GM23338 (cell line): Measurements from ENCODE around the gene PTPRN2. TPM values are rescaled to one million over a fixed set of nuclear protein-coding genes. Genes with fewer than 3 reads are reported as not detected.

ENCODE experiments used
- ATAC-seq: fragments of 200-7000 bp; cut with Tn5 transposase; 3 replicates; pipeline ENCODE4 v1.9.1; 2020
- DNase-seq: peaks from one replicate; pipeline ENCODE4 v3.0.0-alpha.2; 2015; ENCODE audit warnings: low spot score
- H2AFZ ChIP-seq: fragments of 200-600 bp; sonication (generic); 2 replicates; pipeline ENCODE4 v1.8.0; 2016; ENCODE audit warnings: antibody characterized with exemption, mild to moderate bottlenecking, moderate library complexity
- H3F3A ChIP-seq: fragments of 200-600 bp; sonication (generic); replicated peaks from 2 replicates; pipeline ENCODE4 v1.8.0; 2017; ENCODE audit warnings: antibody characterized with exemption, mixed run types, low read depth
- H3K27ac ChIP-seq: fragments of 200-600 bp; sonication (generic); 2 replicates; pipeline ENCODE4 v1.6.1; 2016; ENCODE audit warnings: low read depth
- H3K27me3 ChIP-seq: fragments of 200-600 bp; sonication (generic); 2 replicates; pipeline ENCODE4 v1.8.0; 2016; ENCODE audit warnings: mild to moderate bottlenecking, mixed run types, moderate library complexity; ENCODE audit not compliant: insufficient read depth
- H3K36me3 ChIP-seq: fragments of 200-600 bp; sonication (generic); 2 replicates; pipeline ENCODE4 v1.8.0; 2016; ENCODE audit warnings: mild to moderate bottlenecking; ENCODE audit not compliant: insufficient read depth
- H3K4me1 ChIP-seq: fragments of 200-600 bp; sonication (generic); 2 replicates; pipeline ENCODE4 v1.8.0; 2016; ENCODE audit warnings: mild to moderate bottlenecking, moderate library complexity; ENCODE audit not compliant: insufficient read depth
- H3K4me2 ChIP-seq: fragments of 200-600 bp; sonication (generic); 2 replicates; pipeline ENCODE4 v1.7.1; 2017; ENCODE audit warnings: mixed run types
- H3K4me3 ChIP-seq: fragments of 200-600 bp; sonication (generic); 2 replicates; pipeline ENCODE4 v1.6.1; 2016; ENCODE audit warnings: mixed run types
- H3K79me2 ChIP-seq: fragments of 200-600 bp; sonication (generic); replicated peaks from 2 replicates; pipeline ENCODE4 v1.8.0; 2017; ENCODE audit warnings: mild to moderate bottlenecking; ENCODE audit not compliant: insufficient read depth
- H3K9me2 ChIP-seq: fragments of 200-600 bp; sonication (generic); 2 replicates; pipeline ENCODE4 v1.8.0; 2017; ENCODE audit not compliant: insufficient read depth
- H4K20me1 ChIP-seq: fragments of 200-600 bp; sonication (generic); replicated peaks from 2 replicates; pipeline ENCODE4 v1.8.0; 2017; ENCODE audit warnings: mild to moderate bottlenecking; ENCODE audit not compliant: insufficient read depth
- H3K27ac Mint-ChIP-seq: 2 replicates; pipeline ENCODE4 v1.8.0; 2020; ENCODE audit warnings: inconsistent platforms, mild to moderate bottlenecking, moderate library complexity, mixed read lengths
- H3K27me3 Mint-ChIP-seq: 3 replicates; pipeline ENCODE4 v1.8.0; 2022; ENCODE audit warnings: low read depth, mild to moderate bottlenecking, moderate library complexity, mixed read lengths, inconsistent platforms; ENCODE audit not compliant: insufficient read depth, poor library complexity
- H3K36me3 Mint-ChIP-seq: 3 replicates; pipeline ENCODE4 v1.8.0; 2021; ENCODE audit warnings: low read depth, mild to moderate bottlenecking, inconsistent platforms, moderate library complexity, mixed read lengths
- H3K4me1 Mint-ChIP-seq: 3 replicates; pipeline ENCODE4 v1.8.0; 2020; ENCODE audit warnings: mild to moderate bottlenecking, inconsistent platforms, mixed read lengths
- H3K4me3 Mint-ChIP-seq: 3 replicates; pipeline ENCODE4 v1.8.0; 2021; ENCODE audit warnings: moderate library complexity, mild to moderate bottlenecking, inconsistent platforms, mixed read lengths
- H3K9me3 Mint-ChIP-seq: 3 replicates; pipeline ENCODE4 v1.8.0; 2020; ENCODE audit warnings: moderate library complexity, mild to moderate bottlenecking, inconsistent platforms, mixed read lengths
- CREB1 ChIP-seq: fragments of 250-450 bp; sonication (Bioruptor Pico); IDR thresholded peaks from 2 replicates; pipeline ENCODE4 v1.5.0; 2020; ENCODE audit warnings: low read depth, mild to moderate bottlenecking, moderate library complexity
- EZH2 ChIP-seq: fragments of 200-600 bp; sonication (generic); IDR thresholded peaks from one replicate; pipeline ENCODE4 v1.8.0; 2017; ENCODE audit warnings: antibody characterized with exemption, mild to moderate bottlenecking, low read depth; ENCODE audit not compliant: unreplicated experiment
- EZH2phosphoT487 ChIP-seq: fragments of 200-600 bp; sonication (generic); IDR thresholded peaks from one replicate; pipeline ENCODE4 v1.8.1; 2018; ENCODE audit warnings: antibody characterized with exemption; ENCODE audit not compliant: unreplicated experiment
- JUNB ChIP-seq: IDR thresholded peaks from one replicate; pipeline ENCODE4 v1.6.1; 2016; ENCODE audit warnings: antibody characterized with exemption; ENCODE audit not compliant: unreplicated experiment
- POLR2AphosphoS5 ChIP-seq: IDR thresholded peaks from 2 replicates; pipeline ENCODE4 v1.6.1; 2016; ENCODE audit warnings: antibody characterized with exemption, low read depth
- STAT1 ChIP-seq: IDR thresholded peaks from one replicate; pipeline ENCODE4 v1.6.1; 2016; ENCODE audit warnings: antibody characterized with exemption; ENCODE audit not compliant: unreplicated experiment
- ZNF114 ChIP-seq: fragments of 250-450 bp; sonication (Bioruptor Pico); IDR thresholded peaks from 2 replicates; pipeline ENCODE4 v1.5.0; 2020; ENCODE audit warnings: mild to moderate bottlenecking, moderate library complexity
- ZNF331 ChIP-seq: fragments of 250-450 bp; sonication (Bioruptor Pico); IDR thresholded peaks from 2 replicates; pipeline ENCODE4 v1.5.0; 2020; ENCODE audit warnings: low read depth, mild to moderate bottlenecking, moderate library complexity
- polyA plus RNA-seq: library from polyadenylated mRNA; unstranded; fragments of >200 nt; fragmentation: Nextera tagmentation; extraction: Ambion mirVana; gene quantifications from 2 replicates; pipeline ENCODE4 v1.2.1, GENCODE V29; 2016
- total RNA-seq: library from RNA; depleted of rRNA; stranded (reverse); fragments of >200 nt; shearing (Covaris generic); gene quantifications from 2 replicates; pipeline ENCODE4 v1.2.3, GENCODE V29; 2014
- TF ChIP-seq, protein P1 (sequence below), 2 experiments: fragments of 200-600 bp in 1 of 2; sonication (generic) in 1 of 2; conservative IDR thresholded peaks; 2 replicates each; pipeline versions ENCODE4 v1.5.1 to v1.6.1; 2016 to 2017; ENCODE audit warnings: antibody characterized with exemption in 2 of 2, low read depth in 2 of 2, mild to moderate bottlenecking in 2 of 2, moderate library complexity in 1 of 2
- TF ChIP-seq, protein P2 (sequence below): IDR thresholded peaks from one replicate; pipeline ENCODE4 v1.6.1; 2018; ENCODE audit warnings: antibody characterized with exemption; ENCODE audit not compliant: unreplicated experiment
- TF ChIP-seq, protein P3 (sequence below): IDR thresholded peaks from 2 replicates; pipeline ENCODE4 v1.6.1; 2016; ENCODE audit warnings: antibody characterized with exemption

The PTPRN2 gene
- total and polyA plus RNA-seq, 2 experiments from 2014 or later, result 0.87 to 4.0 TPM

DNA sequence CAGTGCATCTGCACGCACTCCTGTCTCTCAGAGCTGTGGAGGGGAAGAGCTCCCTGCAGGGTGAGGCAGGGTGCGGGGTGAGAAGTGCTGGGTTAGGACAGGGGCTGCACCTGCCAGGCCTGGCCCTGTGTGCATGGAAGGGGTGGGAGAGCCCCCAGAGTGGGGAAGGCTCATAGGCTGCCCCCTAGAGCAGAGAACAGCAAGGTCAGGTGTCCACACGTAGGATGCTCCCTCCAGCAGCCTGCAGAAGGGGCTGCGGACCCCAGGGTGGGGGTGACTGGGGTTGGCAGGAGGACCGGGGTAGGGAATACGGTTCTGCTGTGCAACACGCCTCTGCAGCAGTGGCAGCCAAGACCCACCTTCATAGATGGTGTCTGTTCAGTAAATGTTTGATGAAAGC, 208.6 kb downstream of the PTPRN2 start (continued):
- TF ChIP-seq, protein P1, sequence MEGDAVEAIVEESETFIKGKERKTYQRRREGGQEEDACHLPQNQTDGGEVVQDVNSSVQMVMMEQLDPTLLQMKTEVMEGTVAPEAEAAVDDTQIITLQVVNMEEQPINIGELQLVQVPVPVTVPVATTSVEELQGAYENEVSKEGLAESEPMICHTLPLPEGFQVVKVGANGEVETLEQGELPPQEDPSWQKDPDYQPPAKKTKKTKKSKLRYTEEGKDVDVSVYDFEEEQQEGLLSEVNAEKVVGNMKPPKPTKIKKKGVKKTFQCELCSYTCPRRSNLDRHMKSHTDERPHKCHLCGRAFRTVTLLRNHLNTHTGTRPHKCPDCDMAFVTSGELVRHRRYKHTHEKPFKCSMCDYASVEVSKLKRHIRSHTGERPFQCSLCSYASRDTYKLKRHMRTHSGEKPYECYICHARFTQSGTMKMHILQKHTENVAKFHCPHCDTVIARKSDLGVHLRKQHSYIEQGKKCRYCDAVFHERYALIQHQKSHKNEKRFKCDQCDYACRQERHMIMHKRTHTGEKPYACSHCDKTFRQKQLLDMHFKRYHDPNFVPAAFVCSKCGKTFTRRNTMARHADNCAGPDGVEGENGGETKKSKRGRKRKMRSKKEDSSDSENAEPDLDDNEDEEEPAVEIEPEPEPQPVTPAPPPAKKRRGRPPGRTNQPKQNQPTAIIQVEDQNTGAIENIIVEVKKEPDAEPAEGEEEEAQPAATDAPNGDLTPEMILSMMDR (conservative IDR thresholded peaks at IDR 0.05; ENCODE audit: low read depth in 2 of 2), result no peak
- TF ChIP-seq, protein P2, sequence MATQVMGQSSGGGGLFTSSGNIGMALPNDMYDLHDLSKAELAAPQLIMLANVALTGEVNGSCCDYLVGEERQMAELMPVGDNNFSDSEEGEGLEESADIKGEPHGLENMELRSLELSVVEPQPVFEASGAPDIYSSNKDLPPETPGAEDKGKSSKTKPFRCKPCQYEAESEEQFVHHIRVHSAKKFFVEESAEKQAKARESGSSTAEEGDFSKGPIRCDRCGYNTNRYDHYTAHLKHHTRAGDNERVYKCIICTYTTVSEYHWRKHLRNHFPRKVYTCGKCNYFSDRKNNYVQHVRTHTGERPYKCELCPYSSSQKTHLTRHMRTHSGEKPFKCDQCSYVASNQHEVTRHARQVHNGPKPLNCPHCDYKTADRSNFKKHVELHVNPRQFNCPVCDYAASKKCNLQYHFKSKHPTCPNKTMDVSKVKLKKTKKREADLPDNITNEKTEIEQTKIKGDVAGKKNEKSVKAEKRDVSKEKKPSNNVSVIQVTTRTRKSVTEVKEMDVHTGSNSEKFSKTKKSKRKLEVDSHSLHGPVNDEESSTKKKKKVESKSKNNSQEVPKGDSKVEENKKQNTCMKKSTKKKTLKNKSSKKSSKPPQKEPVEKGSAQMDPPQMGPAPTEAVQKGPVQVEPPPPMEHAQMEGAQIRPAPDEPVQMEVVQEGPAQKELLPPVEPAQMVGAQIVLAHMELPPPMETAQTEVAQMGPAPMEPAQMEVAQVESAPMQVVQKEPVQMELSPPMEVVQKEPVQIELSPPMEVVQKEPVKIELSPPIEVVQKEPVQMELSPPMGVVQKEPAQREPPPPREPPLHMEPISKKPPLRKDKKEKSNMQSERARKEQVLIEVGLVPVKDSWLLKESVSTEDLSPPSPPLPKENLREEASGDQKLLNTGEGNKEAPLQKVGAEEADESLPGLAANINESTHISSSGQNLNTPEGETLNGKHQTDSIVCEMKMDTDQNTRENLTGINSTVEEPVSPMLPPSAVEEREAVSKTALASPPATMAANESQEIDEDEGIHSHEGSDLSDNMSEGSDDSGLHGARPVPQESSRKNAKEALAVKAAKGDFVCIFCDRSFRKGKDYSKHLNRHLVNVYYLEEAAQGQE, result no peak
- TF ChIP-seq, protein P3, sequence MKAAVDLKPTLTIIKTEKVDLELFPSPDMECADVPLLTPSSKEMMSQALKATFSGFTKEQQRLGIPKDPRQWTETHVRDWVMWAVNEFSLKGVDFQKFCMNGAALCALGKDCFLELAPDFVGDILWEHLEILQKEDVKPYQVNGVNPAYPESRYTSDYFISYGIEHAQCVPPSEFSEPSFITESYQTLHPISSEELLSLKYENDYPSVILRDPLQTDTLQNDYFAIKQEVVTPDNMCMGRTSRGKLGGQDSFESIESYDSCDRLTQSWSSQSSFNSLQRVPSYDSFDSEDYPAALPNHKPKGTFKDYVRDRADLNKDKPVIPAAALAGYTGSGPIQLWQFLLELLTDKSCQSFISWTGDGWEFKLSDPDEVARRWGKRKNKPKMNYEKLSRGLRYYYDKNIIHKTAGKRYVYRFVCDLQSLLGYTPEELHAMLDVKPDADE, result no peak
- TF ChIP-seq ZNF331 (CRISPR knock-in tag), result no peak
- no peak for TF ChIP-seq EZH2phosphoT487

DNA sequence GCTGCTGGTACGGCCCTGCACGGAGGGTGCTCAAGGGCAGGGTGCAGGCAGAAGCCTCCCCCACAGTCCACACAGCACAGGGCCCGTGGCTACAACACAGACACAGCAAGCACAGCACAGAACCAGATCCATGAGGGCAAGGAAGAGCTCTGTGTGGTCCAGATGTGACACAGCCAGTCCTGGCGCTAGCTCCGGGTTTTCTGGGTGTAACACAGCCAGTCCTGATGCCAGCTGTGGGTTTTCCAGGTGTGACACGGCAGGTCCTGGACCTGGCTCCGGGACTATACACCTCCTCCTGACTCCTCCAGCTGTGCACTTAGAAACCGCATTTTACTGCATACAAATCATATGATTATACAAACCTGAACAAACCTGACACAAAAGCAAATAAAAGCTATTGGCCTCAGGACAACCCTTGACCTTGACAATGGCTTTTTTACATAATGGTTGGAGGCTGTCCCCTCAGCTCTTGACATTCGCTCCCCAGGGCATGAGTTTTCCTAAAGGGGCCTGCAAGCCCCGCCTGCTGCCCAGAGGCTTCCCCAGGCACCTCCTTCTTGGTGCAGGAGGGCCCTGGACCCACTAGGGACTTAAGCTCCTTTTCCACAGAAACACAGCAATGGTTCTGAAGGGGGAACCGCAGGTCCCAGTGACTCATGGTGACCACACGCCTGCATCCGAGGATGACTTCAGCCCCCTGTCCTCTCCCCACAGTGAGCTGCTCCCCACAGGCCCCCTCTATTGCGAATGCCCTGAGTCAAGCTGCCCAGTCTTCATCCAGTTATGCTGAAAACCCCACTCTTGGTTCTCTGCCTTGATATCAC, 209.6 kb downstream of the PTPRN2 start:
- ATAC-seq (no peak), DNase-seq (no peak)
- Histone ChIP-seq H3K4me2 (no peak overlapping the region), H2AFZ (no peak overlapping the region), H3K4me3 (no peak overlapping the region), H3K27me3 (no peaks in the 10 kb centered on the region), H3K79me2 (no peaks in the 10 kb centered on the region), H3K4me1 (no peaks in the 10 kb centered on the region), H3F3A (no peaks in the 10 kb centered on the region), H4K20me1 (no peaks in the 10 kb centered on the region), H3K36me3 (no peaks in the 10 kb centered on the region), H3K9me2 (no peaks in the 10 kb centered on the region), H3K27ac (no peak overlapping the region)
- Mint-ChIP-seq H3K36me3 (peaks cover 46% of the 10 kb centered on the region), H3K9me3 (peaks cover 92% of the 10 kb centered on the region), H3K4me1 (no peaks in the 10 kb centered on the region; the same call in 2 of the 3 replicates), H3K27ac (no peak overlapping the region), H3K27me3 (peaks cover 10% of the 10 kb centered on the region), H3K4me3 (no peak overlapping the region)
- no peak for TF ChIP-seq POLR2AphosphoS5
- TF ChIP-seq, protein P1 (conservative IDR thresholded peaks at IDR 0.05; ENCODE audit: low read depth in 2 of 2), result no peak
- TF ChIP-seq ZNF114, result no peak
- TF ChIP-seq EZH2, result no peak
- TF ChIP-seq, protein P3, result no peak
- TF ChIP-seq CREB1 (CRISPR knock-in tag), result no peak
- TF ChIP-seq JUNB, result no peak
- no peak for TF ChIP-seq STAT1
- TF ChIP-seq, protein P2, result no peak
- no peak for TF ChIP-seq ZNF331 (CRISPR knock-in tag)
